KMS-11 (cell line): Measurements from ENCODE around the gene ZNF70.

Source experiments
- H2AFZ ChIP-seq: fragments of 200-600 bp; sonication (generic); 2 replicates; pipeline ENCODE4 v1.6.1; 2016; ENCODE audit warnings: antibody characterized with exemption, mixed run types, low read depth
- H3K27ac ChIP-seq: fragments of 200-600 bp; sonication (generic); 2 replicates; pipeline ENCODE4 v1.6.1; 2016; ENCODE audit warnings: mild to moderate bottlenecking, mixed run types
- H3K27me3 ChIP-seq: fragments of 200-600 bp; sonication (generic); 2 replicates; pipeline ENCODE4 v1.6.1; 2017; ENCODE audit warnings: mild to moderate bottlenecking, low read depth, mixed run types, moderate library complexity; ENCODE audit not compliant: insufficient read depth
- H3K36me3 ChIP-seq: fragments of 200-600 bp; sonication (generic); 2 replicates; pipeline ENCODE4 v1.6.1; 2017; ENCODE audit warnings: mild to moderate bottlenecking, mixed run types; ENCODE audit not compliant: insufficient read depth
- H3K4me1 ChIP-seq: fragments of 200-600 bp; sonication (generic); 2 replicates; pipeline ENCODE4 v1.6.1; 2016; ENCODE audit warnings: mild to moderate bottlenecking, low read depth, mixed run types; ENCODE audit not compliant: poor library complexity, severe bottlenecking
- H3K4me2 ChIP-seq: fragments of 200-600 bp; sonication (generic); 2 replicates; pipeline ENCODE4 v1.7.0; 2016; ENCODE audit warnings: mild to moderate bottlenecking, mixed run types
- H3K4me3 ChIP-seq: fragments of 200-600 bp; sonication (generic); IDR thresholded peaks from 2 replicates; pipeline ENCODE4 v1.6.1; 2017; ENCODE audit warnings: low read depth, low read length, mixed read lengths; ENCODE audit not compliant: insufficient read depth
- H3K79me2 ChIP-seq: fragments of 200-600 bp; sonication (generic); 2 replicates; pipeline ENCODE4 v1.6.1; 2016; ENCODE audit warnings: low read depth, mixed run types; ENCODE audit not compliant: insufficient read depth
- H3K9ac ChIP-seq: fragments of 200-600 bp; sonication (generic); 2 replicates; pipeline ENCODE4 v1.6.1; 2016; ENCODE audit warnings: mild to moderate bottlenecking, mixed run types
- H4K20me1 ChIP-seq: fragments of 200-600 bp; sonication (generic); 2 replicates; pipeline ENCODE4 v1.6.1; 2016; ENCODE audit warnings: mild to moderate bottlenecking, mixed run types; ENCODE audit not compliant: insufficient read depth
- CTCF ChIP-seq: fragments of 200-600 bp; sonication (generic); conservative IDR thresholded peaks from 2 replicates; pipeline ENCODE4 v1.6.1; 2017; ENCODE audit warnings: low read depth, mild to moderate bottlenecking, antibody characterized with exemption, low read length, moderate library complexity, mixed read lengths

ZNF70 gene

GRCh38 chr22:23744485-23744884, 6.4 kb downstream of the ZNF70 start:
- Histone ChIP-seq H3K27me3 (no peaks in the 10 kb centered on the region), H3K9ac (no peak overlapping the region), H3K27ac (no peak overlapping the region)

GRCh38 chr22:23744001-23744400, 6.9 kb downstream of the ZNF70 start:
- H3K27me3 ChIP-seq, result no peaks in the 10 kb centered on the region
- H3K27ac ChIP-seq, result no peak overlapping the region
- no peak overlapping the region for H3K4me2 ChIP-seq
- no peaks in the 10 kb centered on the region for H3K79me2 ChIP-seq
- no peak overlapping the region for H2AFZ ChIP-seq
- H4K20me1 ChIP-seq, result no peaks in the 10 kb centered on the region
- no peaks in the 10 kb centered on the region for H3K4me1 ChIP-seq
- no peak overlapping the region for H3K9ac ChIP-seq
- H3K36me3 ChIP-seq, result no peaks in the 10 kb centered on the region
- H3K4me3 ChIP-seq, result no peak overlapping the region
- TF ChIP-seq CTCF, result no peak

More at GRCh38 chr22:23744485-23744884, 6.4 kb downstream of the ZNF70 start:
- Histone ChIP-seq H3K4me1 (no peaks in the 10 kb centered on the region), H4K20me1 (no peaks in the 10 kb centered on the region), H3K4me3 (no peak overlapping the region), H2AFZ (no peak overlapping the region), H3K36me3 (no peaks in the 10 kb centered on the region), H3K4me2 (no peak overlapping the region), H3K79me2 (no peaks in the 10 kb centered on the region)
- TF ChIP-seq CTCF, result no peak

GRCh38 chr22:23743303-23743705, 7.6 kb downstream of the ZNF70 start:
- Histone ChIP-seq H3K79me2 (no peaks in the 10 kb centered on the region), H3K36me3 (no peaks in the 10 kb centered on the region), H3K4me3 (no peak overlapping the region), H3K4me1 (peaks cover 7% of the 10 kb centered on the region), H2AFZ (no peak overlapping the region), H3K27ac (no peak overlapping the region), H4K20me1 (no peaks in the 10 kb centered on the region), H3K4me2 (no peak overlapping the region), H3K9ac (no peak overlapping the region), H3K27me3 (no peaks in the 10 kb centered on the region)
- TF ChIP-seq CTCF, result no peak

- Histone ChIP-seq H4K20me1 (no peaks in the 10 kb centered on the region), H3K36me3 (no peaks in the 10 kb centered on the region)
Measured at GRCh38 chr22:23742505-23743264, 8.2 kb downstream of the ZNF70 start.

More at GRCh38 chr22:23742505-23743264, 8.2 kb downstream of the ZNF70 start:
- Histone ChIP-seq H3K4me2 (no peak overlapping the region), H3K27me3 (no peaks in the 10 kb centered on the region), H3K79me2 (no peaks in the 10 kb centered on the region), H3K9ac (no peak overlapping the region), H3K27ac (no peak overlapping the region), H3K4me1 (peaks cover 13% of the 10 kb centered on the region), H3K4me3 (no peak overlapping the region), H2AFZ (no peak overlapping the region)
- no peak for TF ChIP-seq CTCF
